ENCODE measurements around the gene TXN. TPM values are rescaled to one million over a fixed set of nuclear protein-coding genes. Genes with fewer than 3 reads are reported as not detected.
"Not testable (repeated sequence)": the region's sequence is repeated elsewhere in the genome, so short reads cannot be mapped to it uniquely, and the experiment has no call there.

Gene TXN
- total RNA-seq, 6 experiments from 2014 or later = 125 to 287 (median 216) TPM

GRCh38 chr9:110198357-110198756, 58.0 kb downstream of the TXN start:
- Histone ChIP-seq H3K4me1 (peaks cover 0 to 49% (median 12%) of the 10 kb centered on the region in 4 donors), H3K4me3 (no peak overlapping the region), H3K9me3 (no peaks in the 10 kb centered on the region), H3K36me3 (no peaks in the 10 kb centered on the region), H3K27ac (peak overlapping the region in 1 of 3 donors; percentile 81), H3K27me3 (no peaks in the 10 kb centered on the region)
- WGBS (ENCODE audit: insufficient coverage, low coverage, low lambda C conversion rate, missing lambda C conversion rate) = 81% methylated on average over 7 of the region's 12 CpGs
- DNase-seq = no peak
- TF ChIP-seq POLR2A (IDR thresholded peaks at IDR 0.05) (no peak), CTCF (IDR thresholded peaks at IDR 0.05) (no peak)
- ATAC-seq = no peak
- intact Hi-C loops (cut with DNase I) = no loop called here

- Histone ChIP-seq H3K27me3 (no peaks in the 10 kb centered on the region), H3K4me1 (peaks cover 0 to 51% (median 13%) of the 10 kb centered on the region in 4 donors), H3K4me3 (no peak overlapping the region), H3K36me3 (no peaks in the 10 kb centered on the region), H3K9me3 (no peaks in the 10 kb centered on the region), H3K27ac (peak overlapping the region in 1 of 3 donors; percentile 81)
- TF ChIP-seq POLR2A (IDR thresholded peaks at IDR 0.05) (no peak), CTCF (IDR thresholded peaks at IDR 0.05) (peak; percentile 41 to 61 (median 56))
- ATAC-seq = peak; percentile 63 to 80 (median 74)
- WGBS (ENCODE audit: insufficient coverage, low coverage, low lambda C conversion rate, missing lambda C conversion rate) = 33% methylated on average over 7 of the region's 11 CpGs
- intact Hi-C loops (cut with DNase I) = no loop called here
- peak in 1 of 3 donors; percentile 54 for DNase-seq
Measured at GRCh38 chr9:110197330-110198187, 58.7 kb downstream of the TXN start.

- WGBS (ENCODE audit: insufficient coverage, low coverage, low lambda C conversion rate, missing lambda C conversion rate) = 61% methylated on average over 16 of the region's 16 CpGs
- peak in 2 of 3 donors; percentile 62 to 65 for DNase-seq
- ATAC-seq = peak; percentile 21 to 45 (median 35)
- Histone ChIP-seq H3K4me1 (peaks cover 0 to 58% (median 13%) of the 10 kb centered on the region in 4 donors), H3K27ac (peak overlapping the region in 2 of 3 donors; percentile 43 to 81)
- H3K36me3 ChIP-seq; H3K4me3 ChIP-seq; intact Hi-C loops (cut with DNase I); H3K9me3 ChIP-seq; H3K27me3 ChIP-seq: not testable (repeated sequence)
Measured at GRCh38 chr9:110196084-110196499, 60.2 kb downstream of the TXN start.

Other genes starting within 250 kb of the TXN start
- 1 to 10 TPM in 2 of 6 experiments, under 1 TPM in 2, not detected in 2; 0.06 to 3.5 (median 0.74) TPM for gene C9orf152, start 48.3 kb downstream of the TXN start, total RNA-seq
- gene TXNDC8, start 81.4 kb upstream of the TXN start, total RNA-seq = not detected